A549 (cell line): ENCODE measurements around the gene PISD. TPM values are rescaled to one million over a fixed set of nuclear protein-coding genes. Genes with fewer than 3 reads are reported as not detected.

Experiments used
- ATAC-seq, 2 experiments: fragments of 200-7000 bp in 1 of 2; fragments of >200 bp in 1 of 2; cut with Nextera tagmentation in 1 of 2; cut with Tn5 transposase in 1 of 2; 3 replicates each; pipeline versions ENCODE4 v1.8.0 to v1.9.1; 2018 to 2020; ENCODE audit warnings: mild to moderate bottlenecking in 1 of 2, moderate library complexity in 1 of 2
- CTCF ChIA-PET: fragments of 300-600 bp; sonication (Branson Sonifier 250); formaldehyde crosslinking; extraction: SDS; loops from one replicate; lab custom pipeline; 2021; ENCODE audit warnings: antibody characterized with exemption, inconsistent platforms; lab: Yijun Ruan, JAX
- POLR2A ChIA-PET: fragments of 350-600 bp; formaldehyde crosslinking; extraction: SDS; loops from one replicate; lab custom pipeline; 2021; ENCODE audit warnings: antibody characterized with exemption, inconsistent platforms; lab: Yijun Ruan, JAX
- DNase-seq, 2 experiments: peaks; one replicate each; pipeline versions ENCODE4 v3.0.0 to v3.0.0-alpha.2; 2011 to 2016; ENCODE audit warnings: low read depth in 1 of 2, low spot score in 1 of 2
- FAIRE-seq: peaks from 2 replicates; lab custom pipeline; 2011; peaks lifted over from hg19 to GRCh38; lab: Jason Lieb, UNC
- H3K27ac ChIP-seq, 2 experiments: fragments of >200 bp; sonication (Bioruptor Twin); formaldehyde crosslinking; 3 replicates each; pipeline ENCODE4 v1.5.1; 2016 to 2017
- H3K4me1 ChIP-seq: fragments of >200 bp; sonication (Bioruptor Twin); formaldehyde crosslinking; 3 replicates; pipeline ENCODE4 v1.6.1; 2016
- H3K4me2 ChIP-seq: fragments of >200 bp; sonication (Bioruptor Twin); formaldehyde crosslinking; 3 replicates; pipeline ENCODE4 v1.6.1; 2016
- H3K4me3 ChIP-seq: fragments of >200 bp; sonication (Bioruptor Twin); formaldehyde crosslinking; 3 replicates; pipeline ENCODE4 v1.5.1; 2016
- H3K9me3 ChIP-seq: fragments of >200 bp; sonication (Bioruptor Twin); formaldehyde crosslinking; 3 replicates; pipeline ENCODE4 v1.6.1; 2016
- CBX2 ChIP-seq: fragments of 200-600 bp; sonication (generic); IDR thresholded peaks from 2 replicates; pipeline ENCODE4 v1.6.1; 2016; ENCODE audit warnings: low read depth, mild to moderate bottlenecking, borderline replicate concordance
- CHD2 ChIP-seq: fragments of 150-350 bp; IDR thresholded peaks from 2 replicates; pipeline ENCODE4 v1.6.1; 2014; ENCODE audit warnings: low read length; ENCODE audit not compliant: partially characterized antibody
- EHF ChIP-seq: fragments of 250-450 bp; sonication (Bioruptor Pico); IDR thresholded peaks from 2 replicates; pipeline ENCODE4 v1.5.0; 2020; ENCODE audit warnings: mild to moderate bottlenecking
- EP300 ChIP-seq, 2 experiments: fragments of >200 bp; sonication (Bioruptor Twin); formaldehyde crosslinking; IDR thresholded peaks; 2 replicates in 1 of 2; 3 replicates in 1 of 2; pipeline ENCODE4 v1.6.1; 2016 to 2017
- FOXS1 ChIP-seq: fragments of 250-450 bp; sonication (Bioruptor Pico); IDR thresholded peaks from 2 replicates; pipeline ENCODE4 v1.5.0; 2020; ENCODE audit warnings: mild to moderate bottlenecking, moderate library complexity
- HDAC2 ChIP-seq: fragments of 200-600 bp; sonication (generic); IDR thresholded peaks from 2 replicates; pipeline ENCODE4 v1.6.1; 2016
- HES2 ChIP-seq: fragments of >200 bp; sonication (Bioruptor Twin); formaldehyde crosslinking; IDR thresholded peaks from 2 replicates; pipeline ENCODE4 v1.6.1; 2016
- HMGXB4 ChIP-seq: fragments of 250-450 bp; sonication (Bioruptor Pico); IDR thresholded peaks from 2 replicates; pipeline ENCODE4 v1.5.0; 2021; ENCODE audit warnings: mild to moderate bottlenecking, moderate library complexity, borderline replicate concordance
- HOXA7 ChIP-seq: fragments of 250-450 bp; sonication (Bioruptor Pico); IDR thresholded peaks from 2 replicates; pipeline ENCODE4 v1.5.0; 2020; ENCODE audit warnings: mild to moderate bottlenecking, moderate library complexity
- HOXB13 ChIP-seq: fragments of 250-450 bp; sonication (Bioruptor Pico); IDR thresholded peaks from 2 replicates; pipeline ENCODE4 v1.5.0; 2020; ENCODE audit warnings: low read depth, mild to moderate bottlenecking, moderate library complexity
- HOXB5 ChIP-seq: fragments of 250-450 bp; sonication (Bioruptor Pico); IDR thresholded peaks from 2 replicates; pipeline ENCODE4 v1.5.0; 2020; ENCODE audit warnings: mild to moderate bottlenecking, moderate library complexity
- JUNB ChIP-seq: fragments of >200 bp; sonication (Bioruptor Twin); formaldehyde crosslinking; IDR thresholded peaks from 2 replicates; pipeline ENCODE4 v1.6.1; 2016
- MAFK ChIP-seq: fragments of 450-650 bp; IDR thresholded peaks from 2 replicates; pipeline ENCODE4 v1.6.1; 2014; ENCODE audit not compliant: partially characterized antibody
- MYC ChIP-seq: IDR thresholded peaks from 2 replicates; pipeline ENCODE4 v1.6.1; 2012; ENCODE audit warnings: mild to moderate bottlenecking, inconsistent platforms, low read length, improper control_type of control experiment, borderline replicate concordance
- NFE2L2 ChIP-seq: fragments of 150-350 bp; conservative IDR thresholded peaks from 2 replicates; pipeline ENCODE4 v1.6.1; 2014; ENCODE audit warnings: low read length
- NPAS2 ChIP-seq: fragments of 250-450 bp; sonication (Bioruptor Pico); IDR thresholded peaks from 2 replicates; pipeline ENCODE4 v1.8.0; 2022; ENCODE audit warnings: mild to moderate bottlenecking, moderate library complexity, borderline replicate concordance
- POLR2A ChIP-seq: IDR thresholded peaks from 2 replicates; pipeline ENCODE4 v1.6.1; 2012; ENCODE audit warnings: mild to moderate bottlenecking, low read length
- RARB ChIP-seq: fragments of 250-450 bp; sonication (Bioruptor Pico); IDR thresholded peaks from 2 replicates; pipeline ENCODE4 v1.8.0; 2021; ENCODE audit warnings: mild to moderate bottlenecking, moderate library complexity
- SMC3 ChIP-seq: fragments of >200 bp; sonication (Bioruptor Twin); formaldehyde crosslinking; IDR thresholded peaks from 3 replicates; pipeline ENCODE4 v1.6.1; 2018; ENCODE audit warnings: inconsistent platforms
- SREBF2 ChIP-seq: fragments of 450-650 bp; IDR thresholded peaks from 2 replicates; pipeline ENCODE4 v1.6.1; 2014; ENCODE audit warnings: mild to moderate bottlenecking, moderate library complexity
- TFCP2L1 ChIP-seq: fragments of 250-450 bp; sonication (Bioruptor Pico); IDR thresholded peaks from 2 replicates; pipeline ENCODE4 v1.5.0; 2021; ENCODE audit warnings: mild to moderate bottlenecking
- TP53 ChIP-seq: fragments of 250-450 bp; sonication (Bioruptor Pico); IDR thresholded peaks from 2 replicates; pipeline ENCODE4 v1.5.0; 2021; ENCODE audit warnings: mild to moderate bottlenecking, moderate library complexity
- ZC3H11A ChIP-seq: fragments of 450-650 bp; IDR thresholded peaks from 2 replicates; pipeline ENCODE4 v1.6.1; 2014; ENCODE audit warnings: antibody characterized with exemption, mild to moderate bottlenecking
- ZFP36 ChIP-seq: fragments of 450-650 bp; IDR thresholded peaks from 2 replicates; pipeline ENCODE4 v1.6.1; 2014; ENCODE audit warnings: borderline replicate concordance; ENCODE audit not compliant: partially characterized antibody
- ZNF302 ChIP-seq: fragments of 250-450 bp; sonication (Bioruptor Pico); IDR thresholded peaks from 2 replicates; pipeline ENCODE4 v1.9.0; 2021; ENCODE audit warnings: inconsistent platforms, mild to moderate bottlenecking, moderate library complexity
- WGBS: methylation state at CpG from one replicate; pipeline ENCODE4 v1.1.6; 2017; ENCODE audit errors: missing lambda C conversion rate; 5-methylcytosine and 5-hydroxymethylcytosine counted together
- polyA plus RNA-seq, 4 experiments: library from polyadenylated mRNA; depleted of rRNA in 3 of 4; stranded (reverse); fragments of >200 nt; fragmentation: RNase III in 1 of 4; extraction: RNeasy Plus Mini Kit Qiagen cat#74134 plus additional on column Dnase treatment in 1 of 4; gene quantifications; 2 replicates in 3 of 4; 3 replicates in 1 of 4; pipeline ENCODE4 v1.2.3, GENCODE V29; 2011 to 2017

The PISD gene
- polyA plus RNA-seq, 2 of the 4 experiments (the other 2 are of a cell fraction), result 11.0 to 17.3 TPM

- peak; percentile 6 to 8; a peak in 1 of 6 replicates for ATAC-seq
- no peak for DNase-seq
- 92% methylated on average over 7 of the region's 9 CpGs for WGBS
- no peak for FAIRE-seq
- Histone ChIP-seq H3K9me3 (no peaks in the 10 kb centered on the region), H3K4me3 (no peak overlapping the region), H3K4me1 (no peaks in the 10 kb centered on the region), H3K4me2 (no peak overlapping the region), H3K27ac (no peak overlapping the region)
- POLR2A ChIA-PET, result no interaction called here
- CTCF ChIA-PET, result interaction anchor here (0.6 to 1.1 kb wide), 2 partner anchors 60 to 179 kb away, joined by 3 to 6 read pairs; no protein-coding TSS in a partner anchor
- TF ChIP-seq TFCP2L1 (CRISPR knock-in tag), result no peak
Measured at GRCh38 chr22:31616315-31616980, 45.6 kb downstream of the PISD start.

GRCh38 chr22:31615940-31616314 lies 46.1 kb downstream of the PISD start:
- 71% methylated on average over 4 of the region's 4 CpGs for WGBS
- ChIA-PET CTCF (interaction anchor here (0.6 to 1.1 kb wide), 3 partner anchors 55 to 179 kb away, joined by 3 to 6 read pairs (median 6); no protein-coding TSS in a partner anchor), POLR2A (no interaction called here)
- no peak for FAIRE-seq
- TF ChIP-seq JUNB (no peak), CHD2 (no peak), HMGXB4 (CRISPR knock-in tag) (no peak), FOXS1 (CRISPR knock-in tag) (no peak), POLR2A (no peak), HES2 (no peak), HOXB5 (CRISPR knock-in tag) (no peak), ZNF302 (no peak)
- no peak overlapping the region for H3K27ac ChIP-seq
- no peak overlapping the region for H3K4me3 ChIP-seq
- H3K4me1 ChIP-seq, result no peaks in the 10 kb centered on the region
- H3K4me2 ChIP-seq, result no peak overlapping the region
- no peak for DNase-seq
- no peaks in the 10 kb centered on the region for H3K9me3 ChIP-seq
- no peak for ATAC-seq

- H3K4me1 ChIP-seq, result no peaks in the 10 kb centered on the region
- FAIRE-seq (no peak), DNase-seq (no peak), ATAC-seq (no peak)
- WGBS, result 81% methylated on average over 4 of the region's 4 CpGs
- ChIA-PET CTCF (interaction anchor here (1.0 kb wide), 1 partner anchor 55 kb away, joined by 6 read pairs; no protein-coding TSS in a partner anchor), POLR2A (no interaction called here)
- H3K9me3 ChIP-seq, result no peaks in the 10 kb centered on the region
- H3K4me3 ChIP-seq, result no peak overlapping the region
- TF ChIP-seq RARB (CRISPR knock-in tag) (no peak), NPAS2 (no peak), CBX2 (no peak), SMC3 (no peak), HMGXB4 (CRISPR knock-in tag) (no peak), CHD2 (no peak), HES2 (no peak), MAFK (no peak), MYC (no peak), TP53 (no peak), HOXB13 (CRISPR knock-in tag) (no peak), EP300 (IDR thresholded peaks at IDR 0.05) (no peak), HOXB5 (CRISPR knock-in tag) (no peak), NFE2L2 (no peak), ZC3H11A (no peak), EHF (no peak), SREBF2 (no peak), ZFP36 (no peak), HDAC2 (no peak), HOXA7 (CRISPR knock-in tag) (no peak)
- no peak overlapping the region for H3K27ac ChIP-seq
- no peak overlapping the region for H3K4me2 ChIP-seq
Measured at GRCh38 chr22:31615491-31615860, 46.5 kb downstream of the PISD start.
